GM12878 (cell line): ENCODE data around the gene SUSD2. TPM values are rescaled to one million over a fixed set of nuclear protein-coding genes. Genes with fewer than 3 reads are reported as not detected.

ENCODE experiments used
- ATAC-seq: fragments of 200-7000 bp; cut with Tn5 transposase; 3 replicates; pipeline ENCODE4 v1.9.1; 2020; ENCODE audit warnings: mild to moderate bottlenecking, moderate library complexity
- BruUV-seq: library from RNA; stranded (reverse); fragments of 400-500 nt; replicated peaks from 2 replicates; lab custom pipeline; 2021; lab: Mats Ljungman, UMichigan
- CTCF ChIA-PET: fragments of 300-600 bp; sonication (Branson Sonifier 250); formaldehyde crosslinking; extraction: SDS; loops from one replicate; lab custom pipeline; 2021; ENCODE audit warnings: inconsistent platforms; lab: Yijun Ruan, JAX
- POLR2A ChIA-PET: fragments of 350-600 bp; formaldehyde crosslinking; extraction: SDS; loops from one replicate; lab custom pipeline; 2021; ENCODE audit warnings: inconsistent platforms; lab: Charles Lee
- RAD21 ChIA-PET: fragments of 300-600 bp; sonication (Branson Sonifier 250); formaldehyde crosslinking; loops from one replicate; lab custom pipeline; 2023; ENCODE audit warnings: antibody characterized with exemption; ENCODE audit not compliant: unreplicated experiment; lab: Charles Lee
- SMC1A ChIA-PET: fragments of 300-600 bp; sonication (Branson Sonifier 250); formaldehyde crosslinking; loops from one replicate; lab custom pipeline; 2023; ENCODE audit not compliant: unreplicated experiment, uncharacterized antibody; lab: Charles Lee
- DNase-seq: peaks from one replicate; pipeline ENCODE4 v3.0.0-alpha.2; 2011; ENCODE audit warnings: low read depth, low spot score
- FAIRE-seq: peaks from 3 replicates; lab custom pipeline; 2011; peaks lifted over from hg19 to GRCh38; lab: Jason Lieb, UNC
- H2AFZ ChIP-seq: 2 replicates; pipeline ENCODE4 v1.6.0; 2011; ENCODE audit warnings: low read depth, low read length, control low read depth; ENCODE audit not compliant: control insufficient read depth
- H3K27ac ChIP-seq: 2 replicates; pipeline ENCODE4 v1.5.1; 2011; ENCODE audit warnings: control low read depth; ENCODE audit not compliant: control insufficient read depth, insufficient read depth
- H3K27me3 ChIP-seq, 2 experiments: replicated peaks in 1 of 2; 2 replicates each; pipeline versions ENCODE4 v1.6.0 to v1.6.1; 2011; ENCODE audit warnings: low read length in 1 of 2; ENCODE audit not compliant: control insufficient read depth in 2 of 2, insufficient read depth in 2 of 2
- H3K36me3 ChIP-seq, 2 experiments: 2 replicates each; pipeline ENCODE4 v1.5.1; 2011; ENCODE audit warnings: low read length in 1 of 2; ENCODE audit not compliant: control insufficient read depth in 2 of 2, insufficient read depth in 2 of 2
- H3K4me1 ChIP-seq: 2 replicates; pipeline ENCODE4 v1.6.1; 2011; ENCODE audit warnings: mild to moderate bottlenecking, low read length, moderate library complexity, mixed read lengths; ENCODE audit not compliant: control insufficient read depth, insufficient read depth
- H3K4me2 ChIP-seq: 2 replicates; pipeline ENCODE4 v1.6.0; 2011; ENCODE audit warnings: control low read depth; ENCODE audit not compliant: control insufficient read depth, insufficient read depth
- H3K4me3 ChIP-seq: fragments of 200-600 bp; sonication (generic); 2 replicates; pipeline ENCODE4 v1.5.1; 2016
- H3K79me2 ChIP-seq: 2 replicates; pipeline ENCODE4 v1.6.0; 2011; ENCODE audit warnings: low read length; ENCODE audit not compliant: control insufficient read depth, insufficient read depth
- H3K9ac ChIP-seq: 2 replicates; pipeline ENCODE4 v1.8.0; 2011; ENCODE audit warnings: low read length, control low read depth, mixed read lengths; ENCODE audit not compliant: control insufficient read depth, insufficient read depth
- H3K9me3 ChIP-seq: replicated peaks from 3 replicates; pipeline ENCODE4 v1.5.1; 2011; ENCODE audit warnings: mild to moderate bottlenecking, low read length; ENCODE audit not compliant: control insufficient read depth, insufficient read depth
- H4K20me1 ChIP-seq: 2 replicates; pipeline ENCODE4 v1.6.0; 2011; ENCODE audit not compliant: control insufficient read depth, insufficient read depth
- ESRRA ChIP-seq: IDR thresholded peaks from 2 replicates; pipeline ENCODE4 v1.6.1; 2012; ENCODE audit warnings: mild to moderate bottlenecking, low read length, improper control_type of control experiment
- GATAD2B ChIP-seq: fragments of 450-650 bp; conservative IDR thresholded peaks from 2 replicates; pipeline ENCODE4 v1.6.1; 2017; ENCODE audit warnings: low read depth, mild to moderate bottlenecking, moderate library complexity
- MXI1 ChIP-seq: fragments of 150-350 bp; IDR thresholded peaks from 2 replicates; pipeline ENCODE4 v1.6.1; 2011; ENCODE audit warnings: low read depth, mild to moderate bottlenecking, inconsistent platforms, low read length, improper control_type of control experiment
- NFXL1 ChIP-seq: fragments of 450-650 bp; IDR thresholded peaks from 2 replicates; pipeline ENCODE4 v1.6.1; 2017; ENCODE audit warnings: antibody characterized with exemption, mild to moderate bottlenecking, borderline replicate concordance
- SMC3 ChIP-seq: IDR thresholded peaks from 2 replicates; pipeline ENCODE4 v1.6.1; 2011; ENCODE audit warnings: low read length, improper control_type of control experiment, borderline replicate concordance
- SUPT20H ChIP-seq: IDR thresholded peaks from 2 replicates; pipeline ENCODE4 v1.6.1; 2011; ENCODE audit warnings: low read depth, mild to moderate bottlenecking, low read length, moderate library complexity, borderline replicate concordance; ENCODE audit not compliant: control insufficient read depth
- WGBS: methylation state at CpG from one replicate; pipeline ENCODE4 v1.1.6; 2016; ENCODE audit warnings: low lambda C conversion rate; ENCODE audit not compliant: insufficient replicate concordance, insufficient coverage; ENCODE audit errors: missing lambda C conversion rate; 5-methylcytosine and 5-hydroxymethylcytosine counted together
- in situ Hi-C: fragments of 300-500 bp; cut with MboI; formaldehyde crosslinking; loops from 9 replicates; pipeline ENCODE4 v1.14.3; 2018; ENCODE audit warnings: mixed read lengths
- intact Hi-C: fragments of 100-400 bp; cut with micrococcal nuclease; formaldehyde crosslinking; loops from one replicate; pipeline ENCODE4 v1.14.2; 2022; ENCODE audit not compliant: unreplicated experiment
- polyA plus RNA-seq, 11 experiments: library from polyadenylated mRNA; depleted of rRNA in 4 of 11; unstranded in 6 of 11; stranded (reverse) in 5 of 11; fragments of >200 nt; fragmentation: Nextera tagmentation in 4 of 11; fragmentation: Illumina TruSeq in 1 of 11; extraction: Ambion mirVana in 4 of 11; extraction: Trizol in 1 of 11; gene quantifications; 1 replicate in 1 of 11; 2 replicates in 10 of 11; pipeline versions ENCODE4 v1.2.1 to v1.2.3, GENCODE V29; 2011 to 2016; ENCODE audit warnings: inconsistent platforms in 2 of 11, missing spikeins in 2 of 11, low read depth in 1 of 11
- total RNA-seq, 4 experiments: library from RNA; depleted of rRNA in 3 of 4; stranded (reverse); fragments of >200 nt in 3 of 4; fragmentation: Illumina TruSeq in 1 of 4; extraction: Trizol in 1 of 4; gene quantifications; 2 replicates each; pipeline versions ENCODE4 v1.2.1 to v1.2.3, GENCODE V29; 2013 to 2021
- TF ChIP-seq, protein P1 (sequence below): fragments of 450-650 bp; IDR thresholded peaks from 2 replicates; pipeline ENCODE4 v1.6.1; 2017; ENCODE audit warnings: borderline replicate concordance

The SUSD2 gene
- total and polyA plus RNA-seq, 10 of the 15 experiments (the other 5 are each of a cell fraction or from before 2014, with no cell fraction given) = 0.04 to 0.31 (median 0.11) TPM; not detected in 5

DNA sequence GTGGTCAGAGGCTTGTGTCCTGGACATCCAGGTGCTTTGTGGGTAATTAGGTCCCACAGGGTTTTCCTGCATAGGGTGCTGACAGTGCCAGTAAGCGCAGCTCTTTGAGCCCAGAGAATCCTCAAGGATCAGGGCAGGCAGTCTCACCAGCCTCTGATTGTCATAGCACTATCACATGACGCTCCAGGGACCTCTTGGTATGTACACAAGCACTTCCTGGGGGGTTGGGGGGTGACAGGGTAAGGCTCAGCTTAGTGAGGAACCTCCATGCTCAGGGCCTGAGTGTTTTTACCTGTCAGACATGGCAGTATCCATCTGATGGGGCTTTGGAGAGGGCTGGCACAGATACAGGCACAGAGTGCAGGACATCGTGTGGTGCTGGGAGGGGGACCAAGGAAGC is 27.9 kb upstream of the SUSD2 start:
- Histone ChIP-seq H4K20me1 (no peaks in the 10 kb centered on the region), H3K79me2 (peaks cover 6% of the 10 kb centered on the region), H3K9ac (no peak overlapping the region), H3K4me3 (no peak overlapping the region), H3K4me2 (no peak overlapping the region), H3K27ac (no peak overlapping the region), H3K27me3 (no peaks in the 10 kb centered on the region), H3K9me3 (no peaks in the 10 kb centered on the region), H3K4me1 (peaks cover 30% of the 10 kb centered on the region), H3K36me3 (peaks cover 0 to 13% of the 10 kb centered on the region in 2 experiments; a peak in 3 of 4 replicates), H2AFZ (no peak overlapping the region)
- in situ Hi-C loops = no loop called here
- no TSS peak for BruUV-seq
- ATAC-seq (no peak), DNase-seq (no peak), FAIRE-seq (no peak)
- intact Hi-C loops = no loop called here
- SMC1A ChIA-PET = no interaction called here
- POLR2A ChIA-PET = no interaction called here
- RAD21 ChIA-PET = no interaction called here
- TF ChIP-seq NFXL1 = no peak
- TF ChIP-seq ESRRA = no peak
- no peak for TF ChIP-seq MXI1
- TF ChIP-seq, protein P1, sequence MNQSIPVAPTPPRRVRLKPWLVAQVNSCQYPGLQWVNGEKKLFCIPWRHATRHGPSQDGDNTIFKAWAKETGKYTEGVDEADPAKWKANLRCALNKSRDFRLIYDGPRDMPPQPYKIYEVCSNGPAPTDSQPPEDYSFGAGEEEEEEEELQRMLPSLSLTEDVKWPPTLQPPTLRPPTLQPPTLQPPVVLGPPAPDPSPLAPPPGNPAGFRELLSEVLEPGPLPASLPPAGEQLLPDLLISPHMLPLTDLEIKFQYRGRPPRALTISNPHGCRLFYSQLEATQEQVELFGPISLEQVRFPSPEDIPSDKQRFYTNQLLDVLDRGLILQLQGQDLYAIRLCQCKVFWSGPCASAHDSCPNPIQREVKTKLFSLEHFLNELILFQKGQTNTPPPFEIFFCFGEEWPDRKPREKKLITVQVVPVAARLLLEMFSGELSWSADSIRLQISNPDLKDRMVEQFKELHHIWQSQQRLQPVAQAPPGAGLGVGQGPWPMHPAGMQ = no peak
- no peak for TF ChIP-seq SUPT20H
- TF ChIP-seq GATAD2B = no peak
- TF ChIP-seq SMC3 = no peak
- CTCF ChIA-PET = interaction anchor here (7.5 kb wide), 1 partner anchor 21 kb away, joined by 94 read pairs; no protein-coding TSS in a partner anchor
- 49% methylated on average over 3 of the region's 3 CpGs for WGBS
